ENCODE data around the gene MRPL52.

- TF ChIP-seq CEBPB (IDR thresholded peaks at IDR 0.05) (no peak), EP300 (IDR thresholded peaks at IDR 0.05; ENCODE audit: borderline replicate concordance) (no peak), YY1 (IDR thresholded peaks at IDR 0.05; ENCODE audit: low read depth) (no peak), MAX (IDR thresholded peaks at IDR 0.05) (no peak), TAF1 (IDR thresholded peaks at IDR 0.05; ENCODE audit: low read depth) (no peak), FOXM1 (IDR thresholded peaks at IDR 0.05; ENCODE audit: borderline replicate concordance, low read depth) (no peak), ZBTB7A (IDR thresholded peaks at IDR 0.05; ENCODE audit: low read depth) (no peak), NFIC (IDR thresholded peaks at IDR 0.05) (no peak), TEAD4 (IDR thresholded peaks at IDR 0.05) (no peak), RAD21 (IDR thresholded peaks at IDR 0.05; ENCODE audit: low read depth) (no peak), TCF12 (IDR thresholded peaks at IDR 0.05; ENCODE audit: low read depth) (no peak), CREB1 (IDR thresholded peaks at IDR 0.05; ENCODE audit: low read depth) (no peak)
- TF ChIP-seq, protein P1, sequence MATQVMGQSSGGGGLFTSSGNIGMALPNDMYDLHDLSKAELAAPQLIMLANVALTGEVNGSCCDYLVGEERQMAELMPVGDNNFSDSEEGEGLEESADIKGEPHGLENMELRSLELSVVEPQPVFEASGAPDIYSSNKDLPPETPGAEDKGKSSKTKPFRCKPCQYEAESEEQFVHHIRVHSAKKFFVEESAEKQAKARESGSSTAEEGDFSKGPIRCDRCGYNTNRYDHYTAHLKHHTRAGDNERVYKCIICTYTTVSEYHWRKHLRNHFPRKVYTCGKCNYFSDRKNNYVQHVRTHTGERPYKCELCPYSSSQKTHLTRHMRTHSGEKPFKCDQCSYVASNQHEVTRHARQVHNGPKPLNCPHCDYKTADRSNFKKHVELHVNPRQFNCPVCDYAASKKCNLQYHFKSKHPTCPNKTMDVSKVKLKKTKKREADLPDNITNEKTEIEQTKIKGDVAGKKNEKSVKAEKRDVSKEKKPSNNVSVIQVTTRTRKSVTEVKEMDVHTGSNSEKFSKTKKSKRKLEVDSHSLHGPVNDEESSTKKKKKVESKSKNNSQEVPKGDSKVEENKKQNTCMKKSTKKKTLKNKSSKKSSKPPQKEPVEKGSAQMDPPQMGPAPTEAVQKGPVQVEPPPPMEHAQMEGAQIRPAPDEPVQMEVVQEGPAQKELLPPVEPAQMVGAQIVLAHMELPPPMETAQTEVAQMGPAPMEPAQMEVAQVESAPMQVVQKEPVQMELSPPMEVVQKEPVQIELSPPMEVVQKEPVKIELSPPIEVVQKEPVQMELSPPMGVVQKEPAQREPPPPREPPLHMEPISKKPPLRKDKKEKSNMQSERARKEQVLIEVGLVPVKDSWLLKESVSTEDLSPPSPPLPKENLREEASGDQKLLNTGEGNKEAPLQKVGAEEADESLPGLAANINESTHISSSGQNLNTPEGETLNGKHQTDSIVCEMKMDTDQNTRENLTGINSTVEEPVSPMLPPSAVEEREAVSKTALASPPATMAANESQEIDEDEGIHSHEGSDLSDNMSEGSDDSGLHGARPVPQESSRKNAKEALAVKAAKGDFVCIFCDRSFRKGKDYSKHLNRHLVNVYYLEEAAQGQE (IDR thresholded peaks at IDR 0.05; ENCODE audit: low read depth), result no peak
These were observed 36.0 kb downstream of the MRPL52 start for GRCh38 chr14:22865424-22866405.
